Tibial nerve (tissue), 4 donors: Measurements from ENCODE around the gene KLB. TPM values are rescaled to one million over a fixed set of nuclear protein-coding genes. Genes with fewer than 3 reads are reported as not detected.

Experiments used
- DNase-seq, 2 donors: peaks; one replicate each; pipeline ENCODE4 v3.0.0-alpha.2; 2019; ENCODE audit warnings: low spot score in 2 of 2
- H3K27ac ChIP-seq, 4 donors: fragments of 200-600 bp; sonication (generic) in 3 of 4; one replicate each; pipeline ENCODE4 v1.5.1; 2017 to 2019; ENCODE audit warnings: mild to moderate bottlenecking in 1 of 4
- H3K27me3 ChIP-seq, 2 donors: fragments of 200-600 bp; sonication (generic) in 1 of 2; one replicate each; pipeline versions ENCODE4 v1.5.1 to v1.6.0; 2017 to 2019
- H3K36me3 ChIP-seq, 3 donors: fragments of 200-600 bp; sonication (generic); one replicate each; pipeline ENCODE4 v1.5.1; 2018 to 2019
- H3K4me1 ChIP-seq, 4 donors: fragments of 200-600 bp; sonication (generic) in 3 of 4; one replicate each; pipeline ENCODE4 v1.5.1; 2017 to 2019
- H3K4me3 ChIP-seq, 4 donors: fragments of 200-600 bp; sonication (generic) in 3 of 4; one replicate each; pipeline ENCODE4 v1.5.1; 2017 to 2019; ENCODE audit warnings: mild to moderate bottlenecking in 1 of 4, moderate library complexity in 1 of 4
- H3K9me3 ChIP-seq, 4 donors: fragments of 200-600 bp; sonication (generic) in 3 of 4; one replicate each; pipeline ENCODE4 v1.5.1; 2017 to 2019
- CTCF ChIP-seq, 5 experiments: fragments of 200-600 bp in 3 of 5; fragments of 450-650 bp in 2 of 5; sonication (generic) in 3 of 5; IDR thresholded peaks; one replicate each; pipeline ENCODE4 v1.5.1; 2016 to 2019; ENCODE audit warnings: antibody characterized with exemption in 5 of 5, mild to moderate bottlenecking in 3 of 5, moderate library complexity in 2 of 5
- EP300 ChIP-seq, 2 donors: sonication (generic); formaldehyde crosslinking; IDR thresholded peaks; one replicate each; pipeline ENCODE4 v1.6.1; 2017; ENCODE audit warnings: antibody characterized with exemption in 2 of 2, mild to moderate bottlenecking in 1 of 2
- POLR2A ChIP-seq, 2 donors: fragments of 450-650 bp; IDR thresholded peaks; one replicate each; pipeline ENCODE4 v1.6.1; 2017; ENCODE audit warnings: antibody characterized with exemption in 2 of 2, mild to moderate bottlenecking in 2 of 2, moderate library complexity in 2 of 2
- WGBS, 2 donors: methylation state at CpG; one replicate each; pipeline ENCODE4 v1.1.5; 2018; 5-methylcytosine and 5-hydroxymethylcytosine counted together
- total RNA-seq, 4 donors: library from RNA; depleted of rRNA; stranded (reverse); fragments of >200 nt; gene quantifications; one replicate each; pipeline ENCODE4 v1.1.0, GENCODE V29; 2016

Gene KLB
- total RNA-seq, 4 donors from 2014 or later, result 1.6 to 10.2 (median 3.4) TPM

- TF ChIP-seq CTCF (IDR thresholded peaks at IDR 0.05) (no peak), EP300 (IDR thresholded peaks at IDR 0.05) (no peak), POLR2A (IDR thresholded peaks at IDR 0.05) (no peak)
- WGBS, 2 donors, result 92 to 97% methylated on average over 1 of the region's 1 CpG
- Histone ChIP-seq H3K27ac (no peak overlapping the region), H3K9me3 (no peaks in the 10 kb centered on the region), H3K4me1 (no peaks in the 10 kb centered on the region), H3K27me3 (no peaks in the 10 kb centered on the region), H3K36me3 (no peaks in the 10 kb centered on the region), H3K4me3 (no peak overlapping the region)
- no peak for DNase-seq
These were observed 20.0 kb downstream of the KLB start for GRCh38 chr4:39426728-39427127.

- Histone ChIP-seq H3K4me3 (no peak overlapping the region), H3K27me3 (no peaks in the 10 kb centered on the region), H3K4me1 (no peaks in the 10 kb centered on the region), H3K9me3 (no peaks in the 10 kb centered on the region), H3K27ac (no peak overlapping the region), H3K36me3 (no peaks in the 10 kb centered on the region)
- WGBS, 2 donors, result 51 to 55% methylated on average over 10 of the region's 10 CpGs
- TF ChIP-seq EP300 (IDR thresholded peaks at IDR 0.05) (no peak), CTCF (IDR thresholded peaks at IDR 0.05) (no peak), POLR2A (IDR thresholded peaks at IDR 0.05) (no peak)
- DNase-seq, result no peak
These were observed 20.9 kb downstream of the KLB start for GRCh38 chr4:39427520-39428114.

- Histone ChIP-seq H3K4me1 (no peaks in the 10 kb centered on the region), H3K9me3 (no peaks in the 10 kb centered on the region), H3K4me3 (no peak overlapping the region), H3K27me3 (no peaks in the 10 kb centered on the region), H3K36me3 (no peaks in the 10 kb centered on the region), H3K27ac (no peak overlapping the region)
- WGBS, 2 donors, result 73 to 74% methylated on average over 4 of the region's 4 CpGs
- TF ChIP-seq POLR2A (IDR thresholded peaks at IDR 0.05) (no peak), EP300 (IDR thresholded peaks at IDR 0.05) (no peak)
- no peak for DNase-seq
These were observed 23.0 kb downstream of the KLB start for GRCh38 chr4:39429476-39430334.

GRCh38 chr4:39433878-39434492, 27.3 kb downstream of the KLB start:
- TF ChIP-seq POLR2A (IDR thresholded peaks at IDR 0.05), result no peak
- TF ChIP-seq CTCF (IDR thresholded peaks at IDR 0.05), result no peak
- no peak for TF ChIP-seq EP300 (IDR thresholded peaks at IDR 0.05)
- DNase-seq, result no peak

GRCh38 chr4:39435659-39436563, 29.2 kb downstream of the KLB start:
- Histone ChIP-seq H3K27ac (no peak overlapping the region), H3K9me3 (no peaks in the 10 kb centered on the region), H3K4me3 (no peak overlapping the region), H3K4me1 (no peaks in the 10 kb centered on the region), H3K27me3 (no peaks in the 10 kb centered on the region), H3K36me3 (no peaks in the 10 kb centered on the region)
- 58 to 68% methylated on average over 6 to 7 of the region's 7 CpGs for WGBS, 2 donors
- no peak for DNase-seq
- TF ChIP-seq CTCF (IDR thresholded peaks at IDR 0.05) (no peak), EP300 (IDR thresholded peaks at IDR 0.05) (no peak), POLR2A (IDR thresholded peaks at IDR 0.05) (no peak)

More at GRCh38 chr4:39433878-39434492, 27.3 kb downstream of the KLB start:
- no peaks in the 10 kb centered on the region for H3K4me1 ChIP-seq
- H3K36me3 ChIP-seq, result no peaks in the 10 kb centered on the region
- H3K27me3 ChIP-seq, result no peaks in the 10 kb centered on the region
- H3K27ac ChIP-seq, result no peak overlapping the region
- WGBS, 2 donors, result 89 to 90% methylated on average over 11 of the region's 11 CpGs
- no peaks in the 10 kb centered on the region for H3K9me3 ChIP-seq
- no peak overlapping the region for H3K4me3 ChIP-seq
